H1 (cell line): ENCODE data around the gene RNF123. TPM values are rescaled to one million over a fixed set of nuclear protein-coding genes. Genes with fewer than 3 reads are reported as not detected.

Experiments used
- polyA plus RNA-seq, 7 experiments: library from polyadenylated mRNA; depleted of rRNA in 3 of 7; stranded (reverse) in 5 of 7; unstranded in 2 of 7; fragments of >200 nt in 5 of 7; fragments of 200-250 nt in 2 of 7; gene quantifications; 1 replicate in 5 of 7; 2 replicates in 1 of 7; 4 replicates in 1 of 7; pipeline versions ENCODE4 v1.2.1 to v1.2.3, GENCODE V29; 2011 to 2013; ENCODE audit warnings: missing spikeins in 2 of 7, mixed read lengths in 2 of 7
- total RNA-seq: library from RNA; stranded (reverse); fragmentation: NEBNext Ultra II Directional; extraction: Animal tissue kit (Norgen Biotek cat#: 25700); gene quantifications from 2 replicates; pipeline ENCODE4 v1.2.1, GENCODE V29; 2021
- TF ChIP-seq, protein P1 (sequence below), 3 experiments: IDR thresholded peaks; 1 replicate in 2 of 3; 2 replicates in 1 of 3; pipeline versions ENCODE4 v1.5.1 to v1.6.1; 2011; ENCODE audit warnings: low read length in 3 of 3, mild to moderate bottlenecking in 3 of 3, inconsistent platforms in 2 of 3, low read depth in 1 of 3, moderate library complexity in 1 of 3; ENCODE audit not compliant: insufficient read depth in 1 of 3; ENCODE audit errors: control extremely low read depth in 1 of 3

Gene RNF123
- total and polyA plus RNA-seq, 2 of the 8 experiments (the other 6 are each of a cell fraction or from before 2014, with no cell fraction given), result 30.5 to 57.7 TPM

DNA sequence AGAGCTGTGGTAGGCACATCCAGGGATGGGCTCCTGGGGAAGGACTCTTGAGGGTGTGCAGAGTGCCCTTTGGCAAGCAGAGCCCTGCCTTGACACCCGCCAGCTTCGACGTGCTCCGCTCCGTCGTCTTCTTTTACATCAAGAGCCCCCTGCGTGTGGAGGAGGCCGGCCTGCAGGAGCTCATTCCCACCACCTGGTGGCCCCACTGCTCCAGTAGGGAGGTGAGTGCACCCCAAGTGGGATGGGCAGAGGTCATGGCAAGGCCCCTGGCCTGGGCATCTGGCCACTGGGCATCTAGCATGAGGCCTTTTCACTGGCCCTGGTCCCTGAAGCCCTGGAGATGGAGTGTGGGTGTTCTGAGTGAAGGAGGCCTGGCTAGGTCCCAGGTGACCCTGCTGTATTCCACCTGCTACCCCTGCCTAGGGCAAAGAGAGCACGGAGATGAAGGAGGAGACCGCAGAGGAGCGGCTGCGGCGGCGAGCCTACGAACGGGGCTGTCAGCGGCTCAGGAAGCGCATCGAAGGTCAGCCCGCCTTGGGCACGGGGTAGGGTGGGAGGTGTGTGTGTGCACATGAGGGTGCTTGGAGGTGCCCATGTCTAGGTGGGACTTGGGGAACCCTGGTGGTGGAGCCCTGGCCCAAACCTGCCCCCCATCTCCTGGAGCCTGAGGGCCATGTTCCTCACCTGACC lies 12.2 kb downstream of the RNF123 start (continued):
- TF ChIP-seq, protein P1, sequence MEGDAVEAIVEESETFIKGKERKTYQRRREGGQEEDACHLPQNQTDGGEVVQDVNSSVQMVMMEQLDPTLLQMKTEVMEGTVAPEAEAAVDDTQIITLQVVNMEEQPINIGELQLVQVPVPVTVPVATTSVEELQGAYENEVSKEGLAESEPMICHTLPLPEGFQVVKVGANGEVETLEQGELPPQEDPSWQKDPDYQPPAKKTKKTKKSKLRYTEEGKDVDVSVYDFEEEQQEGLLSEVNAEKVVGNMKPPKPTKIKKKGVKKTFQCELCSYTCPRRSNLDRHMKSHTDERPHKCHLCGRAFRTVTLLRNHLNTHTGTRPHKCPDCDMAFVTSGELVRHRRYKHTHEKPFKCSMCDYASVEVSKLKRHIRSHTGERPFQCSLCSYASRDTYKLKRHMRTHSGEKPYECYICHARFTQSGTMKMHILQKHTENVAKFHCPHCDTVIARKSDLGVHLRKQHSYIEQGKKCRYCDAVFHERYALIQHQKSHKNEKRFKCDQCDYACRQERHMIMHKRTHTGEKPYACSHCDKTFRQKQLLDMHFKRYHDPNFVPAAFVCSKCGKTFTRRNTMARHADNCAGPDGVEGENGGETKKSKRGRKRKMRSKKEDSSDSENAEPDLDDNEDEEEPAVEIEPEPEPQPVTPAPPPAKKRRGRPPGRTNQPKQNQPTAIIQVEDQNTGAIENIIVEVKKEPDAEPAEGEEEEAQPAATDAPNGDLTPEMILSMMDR (IDR thresholded peaks at IDR 0.05; ENCODE audit: control extremely low read depth in 1 of 3, insufficient read depth in 1 of 3, low read depth in 1 of 3, low read length in 3 of 3), result peak in 2 of 3 experiments; percentile 82 to 83; a peak in 3 of 4 replicates
